ENCODE results near the gene SCD5.

Gene SCD5

GRCh38 chr4:82761229-82761628, 37.4 kb downstream of the SCD5 start:
- H3K4me3 ChIP-seq (ENCODE audit: low read depth, low read length) = no peak overlapping the region
- no peak for TF ChIP-seq CTCF (IDR thresholded peaks at IDR 0.05; ENCODE audit: low read depth, low read length)

- no peak overlapping the region for H3K4me3 ChIP-seq (ENCODE audit: low read depth, low read length)
- TF ChIP-seq CTCF (IDR thresholded peaks at IDR 0.05; ENCODE audit: low read depth, low read length) = no peak
Measured at GRCh38 chr4:82758701-82759685, 39.6 kb downstream of the SCD5 start.

GRCh38 chr4:82756061-82756460, 42.5 kb downstream of the SCD5 start:
- TF ChIP-seq CTCF (IDR thresholded peaks at IDR 0.05; ENCODE audit: low read depth, low read length) = no peak
- H3K4me3 ChIP-seq (ENCODE audit: low read depth, low read length) = no peak overlapping the region

GRCh38 chr4:82755650-82756049, 42.9 kb downstream of the SCD5 start:
- H3K4me3 ChIP-seq (ENCODE audit: low read depth, low read length) = no peak overlapping the region
- no peak for TF ChIP-seq CTCF (IDR thresholded peaks at IDR 0.05; ENCODE audit: low read depth, low read length)

GRCh38 chr4:82754513-82755165, 44.0 kb downstream of the SCD5 start:
- H3K4me3 ChIP-seq (ENCODE audit: low read depth, low read length) = no peak overlapping the region
- TF ChIP-seq CTCF (IDR thresholded peaks at IDR 0.05; ENCODE audit: low read depth, low read length) = no peak

- H3K4me3 ChIP-seq (ENCODE audit: low read depth, low read length) = no peak overlapping the region
- no peak for TF ChIP-seq CTCF (IDR thresholded peaks at IDR 0.05; ENCODE audit: low read depth, low read length)
Measured at GRCh38 chr4:82753725-82754410, 44.7 kb downstream of the SCD5 start.

Data from WI38 (cell line).